ENCODE results near the gene SLC19A2. TPM values are rescaled to one million over a fixed set of nuclear protein-coding genes. Genes with fewer than 3 reads are reported as not detected.

The SLC19A2 gene
- total RNA-seq, 1 experiment from 2014 or later, result 10.1 TPM

GRCh38 chr1:169530448-169530847, 44.7 kb upstream of the SLC19A2 start:
- intact Hi-C loops (cut with micrococcal nuclease), result no loop called here
- H3K36me3 ChIP-seq (ENCODE audit: control insufficient read depth in 1 of 2, insufficient read depth in 2 of 2, low read length in 2 of 2), result no peaks in the 10 kb centered on the region
- TF ChIP-seq POLR2A (IDR thresholded peaks at IDR 0.05; ENCODE audit: borderline replicate concordance, extremely low read depth, insufficient read depth, insufficient read length) (no peak), CTCF (IDR thresholded peaks at IDR 0.05 in 2 of 3, conservative IDR thresholded peaks at IDR 0.05 in 1 of 3; ENCODE audit: borderline replicate concordance in 1 of 3, insufficient read depth in 1 of 3, low read depth in 2 of 3, low read length in 2 of 3) (no peak)
- ATAC-seq (no peak), DNase-seq (ENCODE audit: low read depth, low spot score) (no peak)
- H3K79me2 ChIP-seq (ENCODE audit: insufficient read depth, low read length), result no peaks in the 10 kb centered on the region
- H3K4me3 ChIP-seq (replicated peaks in 1 of 2; ENCODE audit: low read depth in 1 of 2, low read length in 2 of 2), result no peak overlapping the region
- H3K4me2 ChIP-seq (ENCODE audit: low read length), result no peak overlapping the region
- no peaks in the 10 kb centered on the region for H4K20me1 ChIP-seq (ENCODE audit: insufficient read depth)
- CTCF ChIA-PET, result interaction anchor here (1.2 kb wide), 1 partner anchor 16 kb away, joined by 6 read pairs; no protein-coding TSS in a partner anchor
- no peak overlapping the region for H2AFZ ChIP-seq (ENCODE audit: low read depth, low read length, poor library complexity, severe bottlenecking)
- H3K9me3 ChIP-seq (ENCODE audit: control insufficient read depth in 1 of 2, insufficient read depth in 1 of 2, low read depth in 1 of 2, low read length in 2 of 2), result no peaks in the 10 kb centered on the region
- peaks cover 21 to 37% of the 10 kb centered on the region in 2 experiments for H3K4me1 ChIP-seq (ENCODE audit: control insufficient read depth in 1 of 2, insufficient read depth in 2 of 2, low read length in 2 of 2)
- RAD21 ChIA-PET (ENCODE audit: low non-redundant PET in 1 of 2, low total read pairs in 2 of 2, uncharacterized antibody in 2 of 2, unreplicated experiment in 2 of 2), result no interaction called here
- BruUV-seq (replicated peaks), result no TSS peak
- no peak overlapping the region for H3K9ac ChIP-seq (ENCODE audit: low read length)
- H3K9me2 ChIP-seq (ENCODE audit: insufficient read depth), result no peaks in the 10 kb centered on the region
- H3K27ac ChIP-seq (ENCODE audit: low read depth, low read length), result no peak overlapping the region
- POLR2A ChIA-PET, result no interaction called here
- H3K27me3 ChIP-seq (ENCODE audit: insufficient read depth, low read length), result no peaks in the 10 kb centered on the region

GRCh38 chr1:169529068-169529642, 43.4 kb upstream of the SLC19A2 start:
- Histone ChIP-seq H3K9ac (ENCODE audit: low read length) (0 out of 2 replicates have a peak overlapping the region, but pooled peaks have one; percentile 26), H3K36me3 (ENCODE audit: control insufficient read depth in 1 of 2, insufficient read depth in 2 of 2, low read length in 2 of 2) (no peaks in the 10 kb centered on the region), H3K27me3 (ENCODE audit: insufficient read depth, low read length) (no peaks in the 10 kb centered on the region), H3K4me1 (ENCODE audit: control insufficient read depth in 1 of 2, insufficient read depth in 2 of 2, low read length in 2 of 2) (peaks cover 23 to 40% of the 10 kb centered on the region in 2 experiments), H3K27ac (ENCODE audit: low read depth, low read length) (no peak overlapping the region; the same call in 1 of the 2 replicates), H3K4me3 (replicated peaks in 1 of 2; ENCODE audit: low read depth in 1 of 2, low read length in 2 of 2) (peak overlapping the region; percentile 17 to 42), H3K9me2 (ENCODE audit: insufficient read depth) (no peaks in the 10 kb centered on the region), H2AFZ (ENCODE audit: low read depth, low read length, poor library complexity, severe bottlenecking) (peak overlapping the region; percentile 52), H3K9me3 (ENCODE audit: control insufficient read depth in 1 of 2, insufficient read depth in 1 of 2, low read depth in 1 of 2, low read length in 2 of 2) (no peaks in the 10 kb centered on the region), H4K20me1 (ENCODE audit: insufficient read depth) (no peaks in the 10 kb centered on the region), H3K79me2 (ENCODE audit: insufficient read depth, low read length) (no peaks in the 10 kb centered on the region), H3K4me2 (ENCODE audit: low read length) (peak overlapping the region; percentile 72)
- intact Hi-C loops (cut with micrococcal nuclease), result loop anchor here (5.0 kb wide), 1 partner anchor 42 kb away; the partner anchor contains the start of gene SLC19A2
- ATAC-seq (peak; percentile 96), DNase-seq (ENCODE audit: low read depth, low spot score) (peak; percentile 85)
- ChIA-PET POLR2A (interaction anchor here (1.2 kb wide), 1 partner anchor 43 kb away, joined by 5 read pairs; the partner anchor contains the start of gene SLC19A2), RAD21 (ENCODE audit: low non-redundant PET in 1 of 2, low total read pairs in 2 of 2, uncharacterized antibody in 2 of 2, unreplicated experiment in 2 of 2) (interaction anchor here in 1 of 2 experiments (0.7 kb wide), 2 partner anchors 17 to 395 kb away, joined by 3 read pairs; no protein-coding TSS in a partner anchor), CTCF (interaction anchor here (0.8 to 1.3 kb wide), 3 partner anchors 17 to 926 kb away, joined by 3 to 6 read pairs (median 3); no protein-coding TSS in a partner anchor)
- no TSS peak for BruUV-seq (replicated peaks)
- TF ChIP-seq CEBPB (IDR thresholded peaks at IDR 0.05; ENCODE audit: low read depth) (peak; percentile 79), SRF (IDR thresholded peaks at IDR 0.05; ENCODE audit: low read depth) (no peak), SIN3A (IDR thresholded peaks at IDR 0.05; ENCODE audit: low read depth) (peak; percentile 83), TCF7L2 (IDR thresholded peaks at IDR 0.05; ENCODE audit: borderline replicate concordance, extremely low read depth, insufficient read depth, insufficient read length) (no peak), EGR1 (IDR thresholded peaks at IDR 0.05; ENCODE audit: low read depth) (0 out of 2 replicates have a peak, but pooled peaks have one; percentile 9), ATF3 (IDR thresholded peaks at IDR 0.05) (peak; percentile 91), JUND (IDR thresholded peaks at IDR 0.05) (peak; percentile 91), RAD21 (IDR thresholded peaks at IDR 0.05; ENCODE audit: low read depth) (peak; percentile 31; the same call in 1 of the 2 replicates), YY1 (IDR thresholded peaks at IDR 0.05; ENCODE audit: extremely low read depth, insufficient replicate concordance, low read depth, low read length) (peak; percentile 47), MAX (IDR thresholded peaks at IDR 0.05) (peak; percentile 51; the same call in 1 of the 2 replicates), FOSL1 (IDR thresholded peaks at IDR 0.05; ENCODE audit: low read depth) (peak; percentile 86), ZFX (IDR thresholded peaks at IDR 0.05) (no peak), CTCF (IDR thresholded peaks at IDR 0.05 in 2 of 3, conservative IDR thresholded peaks at IDR 0.05 in 1 of 3; ENCODE audit: borderline replicate concordance in 1 of 3, insufficient read depth in 1 of 3, low read depth in 2 of 3, low read length in 2 of 3) (no peak), POLR2AphosphoS5 (IDR thresholded peaks at IDR 0.05; ENCODE audit: low read depth, low read length) (peak; percentile 53; the same call in 1 of the 2 replicates)
